Measurements from ENCODE around the gene DHX57. TPM values are rescaled to one million over a fixed set of nuclear protein-coding genes. Genes with fewer than 3 reads are reported as not detected.

The DHX57 gene
- total and polyA plus RNA-seq, 8 donors, result 14.7 to 42.8 (median 38.1) TPM

DNA sequence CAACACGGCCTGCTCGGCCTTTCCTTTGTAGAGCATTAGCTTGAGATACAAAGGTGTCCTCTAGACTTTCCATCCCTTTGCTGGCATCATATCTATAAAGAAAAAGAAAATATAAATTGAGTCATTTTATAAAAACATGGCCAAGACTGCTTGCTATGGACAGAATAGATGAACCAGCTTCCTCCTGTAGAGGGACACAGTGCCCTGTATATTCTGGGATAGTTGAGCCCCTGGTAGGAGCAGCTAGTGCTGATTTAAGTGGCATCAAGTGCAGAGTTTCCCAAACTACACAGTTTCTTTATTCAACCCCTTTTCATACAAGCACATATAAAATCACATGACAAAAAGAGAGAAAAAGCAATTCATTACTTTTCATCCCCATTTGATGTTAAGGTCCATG, 49.8 kb downstream of the DHX57 start:
- DNase-seq, result no peak
- Histone ChIP-seq H3K4me3 (no peak overlapping the region), H3K4me1 (peaks cover 0 to 12% of the 10 kb centered on the region in 2 donors), H3K27ac (no peak overlapping the region), H3K27me3 (no peaks in the 10 kb centered on the region), H3K9me3 (no peaks in the 10 kb centered on the region), H3K36me3 (peaks cover 0 to 64% of the 10 kb centered on the region in 2 donors)
- ATAC-seq, result no peak
- TF ChIP-seq, protein P1, sequence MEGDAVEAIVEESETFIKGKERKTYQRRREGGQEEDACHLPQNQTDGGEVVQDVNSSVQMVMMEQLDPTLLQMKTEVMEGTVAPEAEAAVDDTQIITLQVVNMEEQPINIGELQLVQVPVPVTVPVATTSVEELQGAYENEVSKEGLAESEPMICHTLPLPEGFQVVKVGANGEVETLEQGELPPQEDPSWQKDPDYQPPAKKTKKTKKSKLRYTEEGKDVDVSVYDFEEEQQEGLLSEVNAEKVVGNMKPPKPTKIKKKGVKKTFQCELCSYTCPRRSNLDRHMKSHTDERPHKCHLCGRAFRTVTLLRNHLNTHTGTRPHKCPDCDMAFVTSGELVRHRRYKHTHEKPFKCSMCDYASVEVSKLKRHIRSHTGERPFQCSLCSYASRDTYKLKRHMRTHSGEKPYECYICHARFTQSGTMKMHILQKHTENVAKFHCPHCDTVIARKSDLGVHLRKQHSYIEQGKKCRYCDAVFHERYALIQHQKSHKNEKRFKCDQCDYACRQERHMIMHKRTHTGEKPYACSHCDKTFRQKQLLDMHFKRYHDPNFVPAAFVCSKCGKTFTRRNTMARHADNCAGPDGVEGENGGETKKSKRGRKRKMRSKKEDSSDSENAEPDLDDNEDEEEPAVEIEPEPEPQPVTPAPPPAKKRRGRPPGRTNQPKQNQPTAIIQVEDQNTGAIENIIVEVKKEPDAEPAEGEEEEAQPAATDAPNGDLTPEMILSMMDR (IDR thresholded peaks at IDR 0.05), result no peak
- intact Hi-C loops (cut with DNase I), result no loop called here

DNA sequence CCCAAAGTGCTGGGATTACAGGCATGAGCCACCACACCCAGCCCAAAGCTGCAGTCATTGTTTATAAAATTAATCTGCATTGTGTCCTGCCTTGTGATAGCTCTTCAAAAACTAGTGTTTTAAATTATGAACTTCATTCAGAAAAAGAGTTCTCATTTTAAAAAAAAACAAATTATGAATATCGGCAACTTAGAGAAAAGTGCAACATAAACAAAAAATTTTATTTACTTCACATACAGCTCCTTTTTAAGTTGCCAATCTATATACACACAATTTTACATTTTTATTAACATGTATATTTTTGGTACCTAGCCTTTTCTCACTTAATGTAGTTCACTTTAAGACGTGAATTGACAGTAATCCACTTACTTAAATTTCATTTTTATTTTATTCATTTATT, 50.8 kb downstream of the DHX57 start:
- H3K4me3 ChIP-seq, result no peak overlapping the region
- intact Hi-C loops (cut with DNase I), result no loop called here
- DNase-seq, result no peak
- H3K4me1 ChIP-seq, result peaks cover 0 to 9% of the 10 kb centered on the region in 2 donors
- no peaks in the 10 kb centered on the region for H3K27me3 ChIP-seq
- TF ChIP-seq, protein P1 (IDR thresholded peaks at IDR 0.05), result no peak
- ATAC-seq, result no peak
- H3K27ac ChIP-seq, result no peak overlapping the region
- peaks cover 0 to 69% of the 10 kb centered on the region in 2 donors for H3K36me3 ChIP-seq
- H3K9me3 ChIP-seq, result no peaks in the 10 kb centered on the region

DNA sequence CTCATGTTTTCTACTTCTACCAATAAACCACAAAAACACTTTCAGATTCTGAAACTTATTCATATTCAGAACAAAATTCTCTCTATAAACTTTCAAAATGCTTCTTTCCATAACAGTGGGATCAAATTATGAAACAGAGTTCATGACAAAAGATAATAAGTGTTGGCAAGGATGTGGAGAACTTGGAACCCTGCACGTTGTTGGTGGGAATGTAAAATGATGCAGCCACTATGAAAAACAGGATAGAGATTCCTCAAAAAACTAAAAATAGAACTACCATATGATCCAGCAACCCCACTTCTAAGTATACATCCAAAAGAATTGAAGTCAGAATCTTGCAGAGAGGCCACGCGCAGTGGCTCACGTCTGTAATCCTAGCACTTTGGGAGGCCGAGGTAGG, 52.3 kb downstream of the DHX57 start:
- ATAC-seq (no peak), DNase-seq (no peak)
- intact Hi-C loops (cut with DNase I), result no loop called here
- Histone ChIP-seq H3K27ac (no peak overlapping the region), H3K27me3 (no peaks in the 10 kb centered on the region), H3K36me3 (peaks cover 0 to 73% of the 10 kb centered on the region in 2 donors), H3K4me3 (no peak overlapping the region), H3K9me3 (no peaks in the 10 kb centered on the region), H3K4me1 (peaks cover 0 to 9% of the 10 kb centered on the region in 2 donors)
- TF ChIP-seq, protein P1 (IDR thresholded peaks at IDR 0.05), result no peak

DNA sequence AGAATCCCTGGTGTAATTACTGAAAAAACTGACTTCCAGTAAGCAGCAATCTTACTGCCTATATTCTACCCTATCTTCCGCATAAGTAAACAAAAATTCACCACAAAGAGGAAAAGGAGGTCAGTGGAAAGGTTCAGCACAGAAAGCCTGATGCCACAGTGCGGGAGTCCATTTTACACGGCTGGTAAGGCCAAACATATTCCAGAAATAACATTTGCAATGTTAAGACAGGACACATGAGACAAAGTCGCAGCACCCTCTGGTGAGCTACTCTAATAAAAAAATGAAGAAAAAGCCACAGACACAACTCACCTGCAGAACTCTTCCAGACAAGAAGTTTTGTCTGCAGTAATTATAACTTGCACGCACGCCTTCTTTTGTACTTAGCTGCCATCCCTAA, 57.2 kb downstream of the DHX57 start:
- peaks cover 0 to 83% of the 10 kb centered on the region in 2 donors for H3K36me3 ChIP-seq
- no peaks in the 10 kb centered on the region for H3K27me3 ChIP-seq
- ATAC-seq (no peak), DNase-seq (no peak)
- intact Hi-C loops (cut with DNase I), result no loop called here
- no peak overlapping the region for H3K4me3 ChIP-seq
- H3K9me3 ChIP-seq, result no peaks in the 10 kb centered on the region
- TF ChIP-seq, protein P1 (IDR thresholded peaks at IDR 0.05), result no peak
- H3K4me1 ChIP-seq, result no peaks in the 10 kb centered on the region
- no peak overlapping the region for H3K27ac ChIP-seq

DNA sequence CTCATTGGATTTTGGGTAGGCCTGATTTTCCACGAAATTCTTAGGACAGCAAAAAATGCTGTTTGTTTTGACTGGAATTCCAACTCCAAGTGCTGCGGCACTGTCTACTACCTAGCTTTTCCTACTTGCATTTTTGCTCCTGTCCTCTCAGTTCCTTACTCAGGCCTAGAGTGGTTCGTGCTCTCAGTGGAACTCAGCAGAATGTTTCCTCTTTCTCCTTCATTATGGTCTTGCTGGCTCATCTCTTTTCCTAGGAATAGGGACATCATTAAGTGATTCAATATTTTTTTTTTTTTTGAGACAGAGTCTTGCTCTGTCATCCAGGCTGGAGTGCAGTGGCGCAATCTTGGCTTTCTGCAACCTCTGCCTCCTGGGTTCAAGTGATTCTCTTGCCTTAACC, 59.8 kb downstream of the DHX57 start:
- intact Hi-C loops (cut with DNase I), result no loop called here
- Histone ChIP-seq H3K4me1 (no peaks in the 10 kb centered on the region), H3K4me3 (no peak overlapping the region), H3K9me3 (no peaks in the 10 kb centered on the region), H3K27ac (no peak overlapping the region), H3K36me3 (peaks cover 0 to 81% of the 10 kb centered on the region in 2 donors), H3K27me3 (no peaks in the 10 kb centered on the region)
- no peak for DNase-seq
- TF ChIP-seq, protein P1 (IDR thresholded peaks at IDR 0.05), result no peak
- ATAC-seq, result no peak
